ENCODE data around the gene COL5A1.

The COL5A1 gene

DNA sequence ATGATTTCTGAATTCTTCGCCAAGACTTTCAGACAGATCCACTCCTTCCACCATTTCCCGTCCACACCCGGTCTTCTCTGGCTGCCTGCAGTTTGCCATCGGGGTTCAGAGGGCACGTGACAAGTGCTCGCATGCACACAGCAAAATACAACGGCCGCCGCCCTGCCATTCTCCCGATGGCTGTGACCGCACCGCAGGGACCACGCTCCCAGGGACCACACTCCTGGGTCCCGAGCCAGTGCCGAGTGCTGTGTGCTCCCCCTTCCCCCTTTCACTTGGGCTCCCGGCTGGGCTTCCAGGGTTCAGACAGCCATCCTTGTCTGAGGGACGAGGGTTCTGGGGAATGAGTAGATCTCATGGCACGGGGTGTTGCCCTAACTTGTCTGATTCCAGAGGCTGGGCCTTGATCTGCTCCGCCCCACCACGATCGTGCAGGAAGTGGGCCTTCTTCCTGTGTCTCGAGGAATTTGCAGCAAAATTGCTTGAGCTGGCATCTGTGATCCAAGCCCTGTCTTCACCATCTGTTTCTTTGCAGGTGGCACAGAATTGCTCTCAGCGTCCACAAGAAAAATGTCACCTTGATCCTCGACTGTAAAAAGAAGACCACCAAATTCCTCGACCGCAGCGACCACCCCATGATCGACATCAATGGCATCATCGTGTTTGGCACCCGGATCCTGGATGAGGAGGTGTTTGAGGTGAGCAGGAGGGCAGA is 59.2 kb downstream of the COL5A1 start:
- TF ChIP-seq CREB1 (IDR thresholded peaks at IDR 0.05; ENCODE audit: low read depth) = no peak
- no peak for TF ChIP-seq TEAD4 (IDR thresholded peaks at IDR 0.05)
- TF ChIP-seq NFIC (IDR thresholded peaks at IDR 0.05) = no peak
- no peak for TF ChIP-seq CEBPB (IDR thresholded peaks at IDR 0.05)
- no peak for TF ChIP-seq TAF1 (IDR thresholded peaks at IDR 0.05; ENCODE audit: low read depth)
- TF ChIP-seq, protein P1, sequence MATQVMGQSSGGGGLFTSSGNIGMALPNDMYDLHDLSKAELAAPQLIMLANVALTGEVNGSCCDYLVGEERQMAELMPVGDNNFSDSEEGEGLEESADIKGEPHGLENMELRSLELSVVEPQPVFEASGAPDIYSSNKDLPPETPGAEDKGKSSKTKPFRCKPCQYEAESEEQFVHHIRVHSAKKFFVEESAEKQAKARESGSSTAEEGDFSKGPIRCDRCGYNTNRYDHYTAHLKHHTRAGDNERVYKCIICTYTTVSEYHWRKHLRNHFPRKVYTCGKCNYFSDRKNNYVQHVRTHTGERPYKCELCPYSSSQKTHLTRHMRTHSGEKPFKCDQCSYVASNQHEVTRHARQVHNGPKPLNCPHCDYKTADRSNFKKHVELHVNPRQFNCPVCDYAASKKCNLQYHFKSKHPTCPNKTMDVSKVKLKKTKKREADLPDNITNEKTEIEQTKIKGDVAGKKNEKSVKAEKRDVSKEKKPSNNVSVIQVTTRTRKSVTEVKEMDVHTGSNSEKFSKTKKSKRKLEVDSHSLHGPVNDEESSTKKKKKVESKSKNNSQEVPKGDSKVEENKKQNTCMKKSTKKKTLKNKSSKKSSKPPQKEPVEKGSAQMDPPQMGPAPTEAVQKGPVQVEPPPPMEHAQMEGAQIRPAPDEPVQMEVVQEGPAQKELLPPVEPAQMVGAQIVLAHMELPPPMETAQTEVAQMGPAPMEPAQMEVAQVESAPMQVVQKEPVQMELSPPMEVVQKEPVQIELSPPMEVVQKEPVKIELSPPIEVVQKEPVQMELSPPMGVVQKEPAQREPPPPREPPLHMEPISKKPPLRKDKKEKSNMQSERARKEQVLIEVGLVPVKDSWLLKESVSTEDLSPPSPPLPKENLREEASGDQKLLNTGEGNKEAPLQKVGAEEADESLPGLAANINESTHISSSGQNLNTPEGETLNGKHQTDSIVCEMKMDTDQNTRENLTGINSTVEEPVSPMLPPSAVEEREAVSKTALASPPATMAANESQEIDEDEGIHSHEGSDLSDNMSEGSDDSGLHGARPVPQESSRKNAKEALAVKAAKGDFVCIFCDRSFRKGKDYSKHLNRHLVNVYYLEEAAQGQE (IDR thresholded peaks at IDR 0.05; ENCODE audit: low read depth) = no peak
- no peak for TF ChIP-seq FOXM1 (IDR thresholded peaks at IDR 0.05; ENCODE audit: borderline replicate concordance, low read depth)
- TF ChIP-seq EP300 (IDR thresholded peaks at IDR 0.05; ENCODE audit: borderline replicate concordance) = no peak
- TF ChIP-seq, protein P2, sequence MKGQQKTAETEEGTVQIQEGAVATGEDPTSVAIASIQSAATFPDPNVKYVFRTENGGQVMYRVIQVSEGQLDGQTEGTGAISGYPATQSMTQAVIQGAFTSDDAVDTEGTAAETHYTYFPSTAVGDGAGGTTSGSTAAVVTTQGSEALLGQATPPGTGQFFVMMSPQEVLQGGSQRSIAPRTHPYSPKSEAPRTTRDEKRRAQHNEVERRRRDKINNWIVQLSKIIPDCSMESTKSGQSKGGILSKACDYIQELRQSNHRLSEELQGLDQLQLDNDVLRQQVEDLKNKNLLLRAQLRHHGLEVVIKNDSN (IDR thresholded peaks at IDR 0.05) = no peak
- no peak for TF ChIP-seq RAD21 (IDR thresholded peaks at IDR 0.05; ENCODE audit: low read depth)
- no peak for TF ChIP-seq TCF12 (IDR thresholded peaks at IDR 0.05; ENCODE audit: low read depth)
- no peak for TF ChIP-seq YY1 (IDR thresholded peaks at IDR 0.05; ENCODE audit: low read depth)
- no peak for TF ChIP-seq ZBTB7A (IDR thresholded peaks at IDR 0.05; ENCODE audit: low read depth)
- TF ChIP-seq, protein P3, sequence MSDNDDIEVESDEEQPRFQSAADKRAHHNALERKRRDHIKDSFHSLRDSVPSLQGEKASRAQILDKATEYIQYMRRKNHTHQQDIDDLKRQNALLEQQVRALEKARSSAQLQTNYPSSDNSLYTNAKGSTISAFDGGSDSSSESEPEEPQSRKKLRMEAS (IDR thresholded peaks at IDR 0.05) = no peak

DNA sequence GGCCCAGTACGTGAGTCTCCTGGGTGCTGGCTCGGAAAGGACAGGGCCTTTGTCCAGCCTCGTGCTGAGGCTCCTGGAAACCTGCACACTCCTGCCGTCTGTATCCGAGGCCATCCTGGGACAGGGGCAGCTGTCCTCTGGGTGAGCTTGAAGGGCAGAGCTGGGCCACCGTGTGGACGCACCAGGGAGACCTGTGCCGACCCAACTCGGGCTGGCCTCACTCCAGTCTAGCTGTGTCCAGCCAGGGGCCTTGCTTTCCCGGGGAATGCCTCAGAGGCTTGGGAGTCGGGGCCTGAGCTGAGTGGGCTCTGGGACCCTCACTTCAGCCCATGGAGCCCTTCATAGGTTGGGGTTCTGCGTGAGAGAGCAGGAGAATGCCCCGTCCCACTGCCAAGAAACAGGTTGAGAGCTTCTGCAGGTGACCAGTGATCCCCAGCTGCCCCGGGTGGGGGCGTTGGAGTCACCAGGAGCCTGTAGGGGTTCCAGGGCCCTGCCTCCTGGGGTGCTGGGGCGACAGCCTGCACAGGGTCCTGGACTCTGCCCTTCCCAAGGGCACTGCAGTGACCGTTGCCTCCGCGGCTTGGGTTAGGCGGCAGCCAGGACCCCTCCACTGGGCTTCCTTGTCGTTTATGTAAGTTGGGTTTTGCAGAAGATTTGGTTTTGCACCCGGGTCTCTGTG is 60.1 kb downstream of the COL5A1 start:
- TF ChIP-seq CEBPB (IDR thresholded peaks at IDR 0.05) (no peak), FOXM1 (IDR thresholded peaks at IDR 0.05; ENCODE audit: borderline replicate concordance, low read depth) (no peak), TEAD4 (IDR thresholded peaks at IDR 0.05) (no peak), CREB1 (IDR thresholded peaks at IDR 0.05; ENCODE audit: low read depth) (no peak), NFIC (IDR thresholded peaks at IDR 0.05) (no peak), ZBTB7A (IDR thresholded peaks at IDR 0.05; ENCODE audit: low read depth) (no peak), TCF12 (IDR thresholded peaks at IDR 0.05; ENCODE audit: low read depth) (no peak)
- TF ChIP-seq, protein P3 (IDR thresholded peaks at IDR 0.05) = no peak
- TF ChIP-seq, protein P2 (IDR thresholded peaks at IDR 0.05) = no peak

DNA sequence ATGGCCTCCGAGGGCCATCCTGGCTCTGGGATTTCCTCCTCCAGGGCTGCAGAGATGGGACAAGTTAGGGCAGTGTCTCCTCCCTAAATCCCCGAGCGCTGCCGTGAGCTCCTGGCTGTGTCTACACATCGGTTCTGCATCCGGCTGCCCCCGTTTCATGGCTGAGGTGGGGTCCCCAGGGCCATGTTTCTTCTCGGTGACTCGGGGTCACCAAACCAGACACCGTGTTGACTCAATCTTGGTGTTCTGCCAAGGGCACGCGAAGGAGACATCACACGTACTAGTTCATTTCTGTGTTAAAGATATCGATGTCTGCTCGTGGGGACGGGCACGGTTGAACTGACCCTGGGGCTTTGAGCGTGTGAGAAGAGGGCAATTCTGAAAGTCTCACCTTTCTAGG is 60.7 kb downstream of the COL5A1 start:
- no peak for TF ChIP-seq CREB1 (IDR thresholded peaks at IDR 0.05; ENCODE audit: low read depth)
- TF ChIP-seq TCF12 (IDR thresholded peaks at IDR 0.05; ENCODE audit: low read depth) = no peak
- TF ChIP-seq EGR1 (IDR thresholded peaks at IDR 0.05) = no peak
- no peak for TF ChIP-seq EP300 (IDR thresholded peaks at IDR 0.05; ENCODE audit: borderline replicate concordance)

DNA sequence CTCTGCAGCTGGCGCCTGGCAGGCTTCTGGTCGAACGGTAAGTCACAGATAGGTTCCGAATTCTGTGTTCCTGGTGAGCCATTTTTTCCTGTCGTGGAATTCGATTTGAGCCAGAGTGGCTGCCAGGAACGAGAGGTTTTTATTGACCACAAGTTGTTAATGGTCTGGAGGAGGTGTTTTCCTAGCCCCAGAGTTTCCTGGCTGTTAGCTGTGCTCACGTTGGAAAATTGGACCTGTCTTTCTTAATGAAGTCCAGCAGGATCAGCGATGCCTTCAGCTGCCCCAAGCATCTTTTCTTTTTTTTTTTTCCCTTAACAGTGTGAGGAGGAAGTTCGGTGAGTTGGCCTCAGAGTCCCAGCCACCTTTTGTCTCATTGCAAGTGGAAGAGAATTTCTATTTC is 62.9 kb downstream of the COL5A1 start:
- TF ChIP-seq TEAD4 (IDR thresholded peaks at IDR 0.05) (no peak), EGR1 (IDR thresholded peaks at IDR 0.05) (no peak), ZBTB7A (IDR thresholded peaks at IDR 0.05; ENCODE audit: low read depth) (no peak), TCF12 (IDR thresholded peaks at IDR 0.05; ENCODE audit: low read depth) (no peak), CEBPB (IDR thresholded peaks at IDR 0.05) (no peak), RAD21 (IDR thresholded peaks at IDR 0.05; ENCODE audit: low read depth) (no peak), YY1 (IDR thresholded peaks at IDR 0.05; ENCODE audit: low read depth) (no peak), NFIC (IDR thresholded peaks at IDR 0.05) (no peak)
- TF ChIP-seq, protein P2 (IDR thresholded peaks at IDR 0.05) = no peak
- TF ChIP-seq, protein P3 (IDR thresholded peaks at IDR 0.05) = no peak

DNA sequence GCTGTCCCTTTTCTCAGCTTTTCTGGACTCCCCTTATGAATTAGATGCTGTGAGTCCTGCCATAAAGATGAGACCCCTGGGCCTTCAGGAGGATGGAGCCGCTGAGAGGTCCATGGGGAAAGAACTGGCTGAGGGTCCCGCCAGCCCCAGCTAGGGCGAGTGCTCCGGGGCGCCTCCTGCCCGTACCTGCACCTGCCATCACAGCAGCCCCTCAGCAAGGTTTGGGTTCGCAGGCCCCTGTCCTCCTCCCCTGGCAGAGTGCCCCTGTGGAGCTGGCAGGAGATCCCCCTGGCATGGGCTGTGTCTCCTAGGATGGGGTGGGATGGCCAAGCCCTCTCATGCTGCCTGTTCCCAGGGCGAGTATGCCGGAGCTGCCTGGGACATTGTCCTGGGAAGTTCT is 64.2 kb downstream of the COL5A1 start:
- TF ChIP-seq RAD21 (IDR thresholded peaks at IDR 0.05; ENCODE audit: low read depth) (no peak), EP300 (IDR thresholded peaks at IDR 0.05; ENCODE audit: borderline replicate concordance) (no peak), FOXM1 (IDR thresholded peaks at IDR 0.05; ENCODE audit: borderline replicate concordance, low read depth) (no peak), EGR1 (IDR thresholded peaks at IDR 0.05) (no peak), YY1 (IDR thresholded peaks at IDR 0.05; ENCODE audit: low read depth) (no peak)
- TF ChIP-seq, protein P2 (IDR thresholded peaks at IDR 0.05) = no peak
- TF ChIP-seq, protein P1 (IDR thresholded peaks at IDR 0.05; ENCODE audit: low read depth) = no peak

All from Ishikawa (cell line).